GM12873 (cell line): ENCODE results near the gene SLC27A6.

Experiments used
- CTCF ChIP-seq: IDR thresholded peaks from 2 replicates; pipeline ENCODE4 v1.5.1; 2012; ENCODE audit warnings: low read depth, mild to moderate bottlenecking, moderate library complexity, low read length, control low read depth; ENCODE audit not compliant: insufficient read depth; ENCODE audit errors: missing control alignments

The SLC27A6 gene

DNA sequence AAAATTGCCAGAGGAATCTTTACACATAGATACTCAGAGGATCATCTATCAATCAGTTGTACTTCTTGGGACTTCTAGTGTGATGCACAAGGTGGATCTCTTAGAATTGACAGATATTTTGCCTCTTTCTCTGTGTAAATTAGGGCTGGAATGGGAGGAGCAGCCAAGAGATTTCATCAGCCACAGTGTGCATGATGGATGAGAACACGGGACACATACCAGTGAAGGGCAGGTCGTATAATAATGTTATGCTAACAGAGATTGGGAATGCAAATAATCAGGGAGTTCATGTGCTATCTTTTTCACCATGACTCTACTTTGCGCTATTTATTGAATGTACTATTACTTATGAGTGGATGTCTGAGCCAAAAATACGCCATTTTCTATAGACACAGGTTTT, 86.0 kb downstream of the SLC27A6 start:
- TF ChIP-seq CTCF: no peak

DNA sequence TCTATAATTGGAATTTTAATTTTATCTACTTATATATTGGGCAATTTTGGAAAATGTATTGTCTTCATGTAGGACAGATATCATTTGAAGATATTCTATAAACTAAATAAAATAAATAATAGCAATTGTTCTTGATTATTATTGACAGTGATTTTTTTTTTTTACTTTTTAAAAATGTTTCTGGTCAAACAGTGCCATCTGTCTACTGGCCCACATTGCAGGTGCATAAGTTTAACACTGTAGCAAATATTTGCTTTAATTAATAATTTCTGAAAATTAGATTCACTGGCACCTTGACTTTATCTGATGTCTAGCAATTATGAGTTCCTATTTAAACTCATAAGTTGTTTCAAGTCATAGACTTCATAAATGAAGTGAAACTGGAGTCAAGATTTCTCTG, 88.2 kb downstream of the SLC27A6 start:
- no peak for TF ChIP-seq CTCF

- TF ChIP-seq CTCF: no peak
Measured at GRCh38 chr5:129057329-129057728, 92.0 kb downstream of the SLC27A6 start.

DNA sequence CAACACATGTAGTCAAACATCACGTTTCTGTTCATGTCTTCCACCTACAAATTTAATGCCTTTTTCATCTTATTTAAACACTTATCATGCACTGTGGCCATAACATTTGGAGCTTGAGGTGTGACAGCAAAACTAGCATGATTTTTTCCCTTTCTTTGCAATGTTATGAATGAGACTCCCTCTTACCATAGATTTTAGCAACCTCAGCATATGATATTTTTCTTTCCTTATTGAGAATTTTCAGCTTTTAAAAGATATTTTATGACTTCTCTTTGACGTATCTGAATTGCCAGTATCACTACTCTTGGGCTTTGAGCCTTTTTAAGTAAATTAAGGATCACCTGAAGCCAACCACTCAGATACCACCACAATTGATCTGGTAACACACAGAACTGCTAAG, 96.6 kb downstream of the SLC27A6 start:
- no peak for TF ChIP-seq CTCF

DNA sequence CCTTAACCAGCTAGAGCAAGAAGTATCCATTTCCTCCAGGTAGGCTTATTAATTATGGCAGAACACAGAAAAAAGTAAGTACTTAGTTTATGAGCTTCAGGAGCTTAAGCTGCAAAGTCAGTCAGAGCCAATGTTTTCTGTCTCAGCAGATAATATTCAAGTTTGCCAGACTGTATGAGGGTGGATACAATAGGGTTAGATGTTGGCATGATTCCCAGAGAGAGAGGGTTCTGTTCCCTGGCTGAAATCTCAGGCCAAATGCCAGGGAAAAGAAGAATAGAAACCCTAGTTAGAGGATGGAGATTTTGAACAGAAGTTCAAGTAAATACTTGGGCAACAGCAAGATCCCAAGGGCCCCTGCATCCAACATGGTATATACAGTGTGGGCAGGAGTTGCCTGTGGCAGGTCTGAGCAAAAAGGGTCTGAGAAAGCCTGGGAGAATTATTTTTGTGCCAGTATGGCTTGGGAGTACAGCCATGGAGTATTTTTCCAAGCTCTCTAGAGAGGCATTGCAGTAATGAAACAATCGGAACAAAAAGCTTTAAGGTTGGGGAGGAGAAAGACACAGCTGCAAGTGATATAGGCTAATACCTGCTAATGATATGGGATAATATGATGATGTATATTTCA, 98.3 kb downstream of the SLC27A6 start:
- TF ChIP-seq CTCF: no peak

DNA sequence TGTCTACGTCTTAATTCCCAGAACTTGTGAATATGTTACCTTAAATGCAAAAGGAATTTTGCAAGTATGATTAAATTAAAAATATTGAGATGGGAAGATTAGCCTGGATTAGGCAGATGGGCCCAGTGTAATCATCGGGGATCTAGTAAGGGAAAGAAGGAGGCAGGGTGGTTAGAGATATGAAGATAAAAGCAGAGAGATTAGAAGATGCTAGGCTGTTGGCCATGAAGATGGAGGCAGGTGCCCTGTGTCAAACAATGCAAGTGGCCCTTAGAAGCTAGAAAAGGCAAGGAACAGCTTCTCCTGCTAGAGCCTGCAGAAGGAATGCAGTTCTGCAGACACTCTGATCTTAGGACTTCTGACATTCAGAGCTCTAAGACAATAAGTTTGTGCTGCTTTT, 100.4 kb downstream of the SLC27A6 start:
- no peak for TF ChIP-seq CTCF

DNA sequence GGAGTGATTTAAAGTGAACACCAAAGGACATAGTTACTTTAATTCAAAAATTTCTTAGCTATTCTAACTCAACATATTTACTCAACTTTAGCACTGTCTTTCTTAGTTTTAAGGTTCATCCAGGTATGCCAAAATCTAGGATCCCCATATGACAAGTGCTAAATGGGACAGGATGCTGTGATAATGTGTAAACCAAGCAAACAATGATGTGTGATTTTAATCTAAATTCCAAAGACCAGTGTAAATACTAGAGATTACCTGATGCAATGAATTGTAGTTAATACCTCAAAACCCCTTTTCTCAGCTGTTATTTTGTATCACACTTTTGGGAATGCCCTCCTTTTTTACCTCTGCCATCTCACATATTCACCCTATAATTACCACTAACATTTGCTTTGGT, 102.5 kb downstream of the SLC27A6 start:
- no peak for TF ChIP-seq CTCF
